IPS-11a (cell line): ENCODE data around the gene UROD.
"Not testable (repeated sequence)": the region's sequence is repeated elsewhere in the genome, so short reads cannot be mapped to it uniquely, and the experiment has no call there.

Experiments
- H3K4me3 ChIP-seq: one replicate; pipeline ENCODE4 v1.5.1; 2013; ENCODE audit warnings: low read depth, low read length, control low read depth

Gene UROD

GRCh38 chr1:45038240-45038639 lies 26.2 kb downstream of the UROD start:
- H3K4me3 ChIP-seq: no peak overlapping the region

GRCh38 chr1:45038661-45039364 lies 26.8 kb downstream of the UROD start:
- H3K4me3 ChIP-seq: no peak overlapping the region

- H3K4me3 ChIP-seq: no peak overlapping the region
These were observed 28.2 kb downstream of the UROD start for GRCh38 chr1:45040297-45040696.

- no peak overlapping the region for H3K4me3 ChIP-seq
These were observed 31.0 kb downstream of the UROD start for GRCh38 chr1:45043094-45043493.

- no peak overlapping the region for H3K4me3 ChIP-seq
These were observed 32.9 kb downstream of the UROD start for GRCh38 chr1:45044916-45045315.

- no peak overlapping the region for H3K4me3 ChIP-seq
These were observed 35.0 kb downstream of the UROD start for GRCh38 chr1:45047032-45047431.

GRCh38 chr1:45051005-45051772 lies 39.1 kb downstream of the UROD start:
- no peak overlapping the region for H3K4me3 ChIP-seq

- no peak overlapping the region for H3K4me3 ChIP-seq
These were observed 45.5 kb downstream of the UROD start for GRCh38 chr1:45057542-45057941.

- H3K4me3 ChIP-seq: no peak overlapping the region
These were observed 47.8 kb downstream of the UROD start for GRCh38 chr1:45059829-45060228.

GRCh38 chr1:45062463-45062862 lies 50.4 kb downstream of the UROD start:
- not testable (repeated sequence) for H3K4me3 ChIP-seq

- no peak overlapping the region for H3K4me3 ChIP-seq
These were observed 53.0 kb downstream of the UROD start for GRCh38 chr1:45065083-45065482.
